SJCRH30 (cell line): ENCODE results near the gene EIF1AD. TPM values are rescaled to one million over a fixed set of nuclear protein-coding genes. Genes with fewer than 3 reads are reported as not detected.
A peak's percentile ranks its signal among the peaks of the same experiment; 100 is the strongest.
"Not testable (repeated sequence)": the region's sequence is repeated elsewhere in the genome, so short reads cannot be mapped to it uniquely, and the experiment has no call there.

ENCODE experiments used
- DNase-seq, 2 experiments: peaks; one replicate each; pipeline ENCODE4 v3.0.0-alpha.2; 2015 to 2020
- H3K27ac ChIP-seq: fragments of 250-450 bp; sonication (Bioruptor Pico); 2 replicates; pipeline ENCODE4 v1.5.1; 2020; ENCODE audit warnings: mild to moderate bottlenecking, moderate library complexity
- H3K27me3 ChIP-seq: fragments of 250-450 bp; sonication (Bioruptor Pico); 2 replicates; pipeline ENCODE4 v1.5.1; 2020; ENCODE audit warnings: mild to moderate bottlenecking, moderate library complexity
- H3K36me3 ChIP-seq: fragments of 250-450 bp; sonication (Bioruptor Pico); 2 replicates; pipeline ENCODE4 v1.5.1; 2020; ENCODE audit warnings: mild to moderate bottlenecking, moderate library complexity
- H3K4me1 ChIP-seq: fragments of 250-450 bp; sonication (Bioruptor Pico); 2 replicates; pipeline ENCODE4 v1.5.1; 2020; ENCODE audit warnings: mild to moderate bottlenecking, moderate library complexity
- H3K4me3 ChIP-seq: fragments of 250-450 bp; sonication (Bioruptor Pico); 2 replicates; pipeline ENCODE4 v1.5.1; 2020; ENCODE audit warnings: mild to moderate bottlenecking, moderate library complexity
- H3K9me3 ChIP-seq: fragments of 250-450 bp; sonication (Bioruptor Pico); replicated peaks from 2 replicates; pipeline ENCODE4 v1.5.1; 2020; ENCODE audit warnings: mild to moderate bottlenecking, moderate library complexity
- total RNA-seq: library from RNA; depleted of rRNA; stranded (reverse); fragments of >200 nt; shearing (Covaris generic); gene quantifications from 2 replicates; pipeline ENCODE4 v1.2.3, GENCODE V29; 2014; rRNA removed

Gene EIF1AD
- total RNA-seq, 1 experiment from 2014 or later = 55.1 TPM

- H3K9me3 ChIP-seq = no peaks in the 10 kb centered on the region
- H3K4me1 ChIP-seq = no peaks in the 10 kb centered on the region
- no peaks in the 10 kb centered on the region for H3K36me3 ChIP-seq
- peaks cover 24% of the 10 kb centered on the region for H3K27me3 ChIP-seq
- H3K27ac ChIP-seq = no peak overlapping the region
- no peak overlapping the region for H3K4me3 ChIP-seq
- DNase-seq = peak; percentile 36 to 48
These were observed 48.5 kb downstream of the EIF1AD start for GRCh38 chr11:65953471-65953870.

GRCh38 chr11:65952052-65952521, 49.9 kb downstream of the EIF1AD start:
- H3K4me1 ChIP-seq = no peaks in the 10 kb centered on the region
- H3K4me3 ChIP-seq = no peak overlapping the region
- no peak overlapping the region for H3K27ac ChIP-seq
- no peaks in the 10 kb centered on the region for H3K9me3 ChIP-seq
- DNase-seq = no peak
- peaks cover 35% of the 10 kb centered on the region for H3K27me3 ChIP-seq
- H3K36me3 ChIP-seq = no peaks in the 10 kb centered on the region

GRCh38 chr11:65951641-65952040, 50.3 kb downstream of the EIF1AD start:
- not testable (repeated sequence) for H3K27ac ChIP-seq, DNase-seq, H3K9me3 ChIP-seq, H3K4me1 ChIP-seq, H3K4me3 ChIP-seq, H3K36me3 ChIP-seq
- H3K27me3 ChIP-seq = peaks cover 40% of the 10 kb centered on the region

DNA sequence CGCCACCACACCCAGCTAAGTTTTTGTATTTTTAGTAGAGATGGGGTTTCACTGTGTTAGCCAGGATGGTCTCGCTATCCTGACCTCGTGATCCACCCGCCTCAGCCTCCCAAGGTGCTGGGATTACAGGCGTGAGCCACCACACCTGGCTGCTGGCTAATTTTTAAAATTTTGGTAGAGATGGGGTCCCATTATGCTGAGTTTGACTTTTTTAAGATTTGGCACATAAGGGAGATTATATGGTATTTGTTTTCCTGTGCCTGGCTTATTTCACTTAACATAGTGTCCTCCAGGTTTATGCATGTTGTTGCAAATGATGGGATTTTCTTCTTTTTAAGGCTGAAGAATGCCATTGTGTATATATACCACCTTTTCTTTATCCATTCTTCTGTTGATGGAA, 51.2 kb downstream of the EIF1AD start:
- not testable (repeated sequence) for H3K36me3 ChIP-seq, DNase-seq

DNA sequence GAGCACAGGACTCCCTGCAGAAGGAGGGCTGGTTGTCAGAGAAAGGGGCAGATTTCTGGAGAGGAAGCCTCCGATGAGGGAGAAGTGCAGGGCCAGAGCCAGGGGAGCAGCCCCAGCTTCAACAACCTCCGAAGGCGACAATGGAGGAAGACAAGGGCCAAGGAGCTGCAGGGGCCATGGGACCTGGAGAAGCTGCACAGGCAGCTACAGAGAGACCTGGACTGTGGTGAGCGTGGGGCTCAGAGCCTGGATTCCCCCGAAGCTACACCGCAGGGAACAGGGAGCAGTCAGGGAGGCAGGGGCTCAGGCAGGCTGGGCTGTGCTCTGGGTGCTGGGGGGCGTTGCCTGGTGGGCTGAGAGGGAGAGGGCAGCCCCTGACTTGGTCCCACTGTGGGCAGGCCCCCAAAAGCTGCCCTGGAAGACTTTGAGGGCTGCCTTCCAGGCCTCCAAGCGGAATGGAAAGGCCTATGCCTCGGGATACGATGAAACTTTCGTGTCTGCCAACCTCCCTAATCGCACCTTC, 54.3 kb downstream of the EIF1AD start:
- Histone ChIP-seq H3K36me3 (no peaks in the 10 kb centered on the region), H3K4me1 (no peaks in the 10 kb centered on the region), H3K27ac (no peak overlapping the region), H3K4me3 (no peak overlapping the region), H3K27me3 (peaks cover 42% of the 10 kb centered on the region), H3K9me3 (no peaks in the 10 kb centered on the region)
- DNase-seq = no peak

More for the DNA sequence above, 51.2 kb downstream of the EIF1AD start:
- not testable (repeated sequence) for H3K27ac ChIP-seq, H3K9me3 ChIP-seq, H3K4me3 ChIP-seq, H3K4me1 ChIP-seq
- peaks cover 45% of the 10 kb centered on the region for H3K27me3 ChIP-seq

DNA sequence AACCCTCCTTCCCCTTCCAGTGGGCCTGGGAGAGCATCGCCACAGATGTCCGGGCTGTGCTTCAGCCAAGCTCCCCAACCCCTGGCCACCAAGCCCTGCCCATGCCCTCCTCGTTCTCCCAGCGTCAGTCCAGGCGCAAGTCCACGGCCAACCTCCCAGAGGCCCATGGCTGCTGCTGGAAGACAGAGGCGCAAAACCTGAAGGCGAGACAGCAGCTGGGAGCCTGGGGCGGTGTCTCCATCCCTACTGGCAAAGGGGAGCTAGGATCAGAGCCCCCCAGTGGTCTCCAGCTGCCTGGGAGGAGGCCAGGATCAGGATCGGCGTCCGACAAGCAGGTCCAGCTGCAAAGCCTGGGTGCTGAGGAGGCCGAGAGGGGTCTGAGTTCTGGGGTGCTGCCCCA, 54.8 kb downstream of the EIF1AD start:
- Histone ChIP-seq H3K27ac (no peak overlapping the region), H3K4me3 (no peak overlapping the region), H3K36me3 (no peaks in the 10 kb centered on the region), H3K9me3 (no peaks in the 10 kb centered on the region), H3K27me3 (peaks cover 39% of the 10 kb centered on the region), H3K4me1 (no peaks in the 10 kb centered on the region)
- DNase-seq = peak; percentile 56 to 62

DNA sequence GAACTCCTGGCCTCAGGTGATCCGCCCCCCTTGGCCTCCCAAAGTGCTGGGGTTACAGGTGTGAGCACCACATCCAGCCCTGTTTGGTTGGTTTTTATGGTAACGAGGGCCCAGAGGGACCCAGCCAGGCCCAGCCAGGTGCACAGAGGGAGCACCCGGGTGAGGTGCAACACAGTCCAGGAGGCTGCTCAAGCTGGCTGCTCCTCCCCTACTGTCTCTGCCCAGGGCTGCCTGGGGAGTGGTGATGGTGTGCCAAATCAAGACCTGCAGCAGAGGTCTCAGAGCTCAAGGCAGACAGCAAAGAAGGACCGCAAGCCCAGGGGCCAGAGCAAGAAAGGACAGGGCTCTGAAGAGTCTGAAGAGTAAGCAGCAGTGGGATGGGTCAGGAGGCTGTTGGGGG, 55.3 kb downstream of the EIF1AD start:
- DNase-seq = no peak
- Histone ChIP-seq H3K4me1 (no peaks in the 10 kb centered on the region), H3K27me3 (peaks cover 39% of the 10 kb centered on the region), H3K36me3 (no peaks in the 10 kb centered on the region), H3K9me3 (no peaks in the 10 kb centered on the region), H3K27ac (no peak overlapping the region), H3K4me3 (no peak overlapping the region)

Other genes with a start within 250 kb of the EIF1AD start
- gene AP5B1, start 221.2 kb downstream of the EIF1AD start, total RNA-seq = 1.8 and 2.0 TPM in 2 replicates
- gene OVOL1, start 215.1 kb downstream of the EIF1AD start, total RNA-seq = not detected in 2 replicates
- gene SNX32, start 168.2 kb downstream of the EIF1AD start, total RNA-seq = 0.04 TPM in 1 of 2 replicates, not detected in the other
- gene CFL1, start 144.0 kb downstream of the EIF1AD start, total RNA-seq = 743 and 763 TPM in 2 replicates
- gene MUS81, start 141.7 kb downstream of the EIF1AD start, total RNA-seq = 31.1 and 35.1 TPM in 2 replicates
- gene EFEMP2, start 129.4 kb downstream of the EIF1AD start, total RNA-seq = 21.5 and 23.9 TPM in 2 replicates
- gene CTSW, start 122.3 kb downstream of the EIF1AD start, total RNA-seq = not detected in 2 replicates
- gene FIBP, start 113.7 kb downstream of the EIF1AD start, total RNA-seq = 64.3 and 68.1 TPM in 2 replicates
- 25.2 and 30.6 TPM in 2 replicates for gene CCDC85B, start 111.5 kb downstream of the EIF1AD start, total RNA-seq
- gene FOSL1, start 101.8 kb downstream of the EIF1AD start, total RNA-seq = 1.5 and 1.9 TPM in 2 replicates
- gene C11orf68, start 83.1 kb downstream of the EIF1AD start, total RNA-seq = 9.2 and 10.3 TPM in 2 replicates
- gene DRAP1, start 82.7 kb downstream of the EIF1AD start, total RNA-seq = 72.7 and 77.7 TPM in 2 replicates
- gene TSGA10IP, start 56.7 kb downstream of the EIF1AD start, total RNA-seq = not detected in 2 replicates
- gene SART1, start 40.4 kb downstream of the EIF1AD start, total RNA-seq = 52.3 and 63.5 TPM in 2 replicates
- 181 and 199 TPM in 2 replicates for gene BANF1, start 346 bp upstream of the EIF1AD start, total RNA-seq
- gene CST6, start 9.9 kb upstream of the EIF1AD start, total RNA-seq = not detected in 2 replicates
- gene CATSPER1, start 24.3 kb upstream of the EIF1AD start, total RNA-seq = 0.24 and 0.51 TPM in 2 replicates
- gene GAL3ST3, start 47.0 kb upstream of the EIF1AD start, total RNA-seq = not detected in 2 replicates
- gene SF3B2, start 50.2 kb upstream of the EIF1AD start, total RNA-seq = 163 and 169 TPM in 2 replicates
- gene PACS1, start 68.1 kb upstream of the EIF1AD start, total RNA-seq = 11.8 and 12.5 TPM in 2 replicates